HG03571 (cell line): Measurements from ENCODE around the gene NADSYN1.

Source experiments
- ATAC-seq: cut with Tn5 transposase; IDR thresholded peaks from one replicate; pipeline ENCODE4 v1.9.1; 2021; ENCODE audit not compliant: unreplicated experiment

NADSYN1 gene

GRCh38 chr11:71472941-71473792, 20.2 kb downstream of the NADSYN1 start:
- no peak for ATAC-seq

- no peak for ATAC-seq
Measured at GRCh38 chr11:71473793-71474080, 20.7 kb downstream of the NADSYN1 start.

GRCh38 chr11:71474141-71474770, 21.3 kb downstream of the NADSYN1 start:
- no peak for ATAC-seq

GRCh38 chr11:71474771-71475483, 21.9 kb downstream of the NADSYN1 start:
- no peak for ATAC-seq

GRCh38 chr11:71476031-71476430, 23.0 kb downstream of the NADSYN1 start:
- no peak for ATAC-seq

GRCh38 chr11:71476926-71477640, 24.1 kb downstream of the NADSYN1 start:
- ATAC-seq = no peak

GRCh38 chr11:71477641-71478527, 24.9 kb downstream of the NADSYN1 start:
- no peak for ATAC-seq

GRCh38 chr11:71478528-71478840, 25.5 kb downstream of the NADSYN1 start:
- ATAC-seq = no peak

- ATAC-seq = no peak
Measured at GRCh38 chr11:71481101-71481960, 28.3 kb downstream of the NADSYN1 start.

- no peak for ATAC-seq
Measured at GRCh38 chr11:71482216-71482615, 29.2 kb downstream of the NADSYN1 start.

GRCh38 chr11:71482746-71483364, 29.9 kb downstream of the NADSYN1 start:
- no peak for ATAC-seq

- no peak for ATAC-seq
Measured at GRCh38 chr11:71483692-71484091, 30.7 kb downstream of the NADSYN1 start.

GRCh38 chr11:71484248-71485062, 31.5 kb downstream of the NADSYN1 start:
- ATAC-seq = no peak

- ATAC-seq = no peak
Measured at GRCh38 chr11:71485063-71485399, 32.0 kb downstream of the NADSYN1 start.

GRCh38 chr11:71485466-71485865, 32.5 kb downstream of the NADSYN1 start:
- no peak for ATAC-seq

GRCh38 chr11:71486320-71486719, 33.3 kb downstream of the NADSYN1 start:
- ATAC-seq = no peak

- no peak for ATAC-seq
Measured at GRCh38 chr11:71488681-71489270, 35.8 kb downstream of the NADSYN1 start.
